NCI-H524 treated with DMSO at 0.1 percent for 48 hours (cell line): ENCODE results near the gene DOCK4.

Source experiments
- DNase-seq: peaks from one replicate; lab custom pipeline; 2025; lab: John Stamatoyannopoulos, UW

DOCK4 gene

DNA sequence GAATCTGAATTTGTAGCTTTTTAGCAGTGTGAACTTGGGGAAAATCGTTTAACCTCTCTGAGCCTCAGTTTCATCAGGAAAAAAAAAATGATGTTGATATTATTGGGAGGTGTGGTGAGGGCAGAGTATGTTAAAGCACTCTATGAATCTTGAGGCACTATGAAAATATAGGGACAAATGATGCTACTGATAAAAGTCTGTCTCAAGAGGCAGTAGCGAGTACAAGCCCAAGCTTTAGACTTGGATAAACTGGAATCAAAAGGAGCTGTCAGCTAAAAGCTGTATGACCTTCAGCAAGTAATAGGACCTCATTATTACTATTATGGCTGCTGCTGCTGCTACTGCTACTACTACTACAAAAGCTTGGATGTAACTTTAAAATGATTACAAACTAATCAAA is 8.7 kb upstream of the DOCK4 start:
- DNase-seq: no peak

DNA sequence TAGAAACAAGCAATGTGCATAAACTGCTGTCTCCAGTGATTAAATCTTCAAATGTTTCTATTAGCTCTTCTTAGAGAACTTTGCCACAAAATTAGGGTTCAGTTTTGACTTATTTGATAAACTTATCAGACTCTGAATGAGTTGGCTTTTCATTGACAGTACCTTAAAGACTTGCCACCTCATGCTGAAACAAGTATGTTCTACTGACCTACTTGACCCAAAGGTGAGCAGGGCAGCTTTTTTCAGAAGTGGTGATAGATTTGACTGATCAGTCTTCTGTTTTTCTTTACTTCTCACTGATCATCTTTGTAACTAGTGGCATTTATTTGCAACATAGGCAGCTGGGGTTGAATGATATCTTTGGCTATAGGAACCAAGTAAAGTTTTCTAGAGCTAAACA is 8.1 kb upstream of the DOCK4 start:
- DNase-seq: no peak

DNA sequence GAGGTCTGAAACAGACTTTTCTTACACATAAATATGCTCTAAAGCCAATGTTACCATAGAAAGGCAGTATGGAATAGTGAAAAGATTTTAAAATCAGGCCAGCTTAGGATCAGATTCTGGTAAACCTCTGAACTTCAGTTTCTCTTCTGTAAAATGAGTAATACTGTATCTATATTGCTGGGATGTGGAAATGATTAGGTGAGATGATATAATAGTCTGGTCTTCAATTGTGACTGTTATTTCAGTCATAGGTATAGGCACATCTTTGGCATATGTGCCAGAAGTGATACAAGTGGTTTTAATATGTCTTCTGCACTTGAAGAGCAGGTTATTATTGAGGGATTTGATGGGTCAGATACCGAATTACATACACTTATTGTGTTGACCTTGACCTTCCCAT is 7.5 kb upstream of the DOCK4 start:
- no peak for DNase-seq

DNA sequence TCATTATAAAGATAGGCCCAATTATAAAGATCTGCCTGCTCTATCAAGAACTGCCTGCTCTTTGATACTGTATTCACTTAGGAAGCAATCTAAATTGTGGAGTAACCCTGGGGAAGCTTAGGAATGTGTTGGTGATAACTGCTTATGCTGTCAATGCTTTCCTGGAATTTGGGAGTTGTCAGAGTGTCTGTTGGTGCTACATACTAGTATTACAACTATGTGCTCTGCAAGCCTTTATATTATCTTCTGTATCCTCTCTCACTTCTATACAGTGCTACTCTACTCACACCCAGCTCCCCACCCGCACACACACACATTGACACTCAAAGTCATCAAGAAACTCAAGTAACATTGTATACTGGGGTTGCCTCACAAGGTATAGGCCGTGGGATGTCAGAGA is 6.4 kb upstream of the DOCK4 start:
- DNase-seq: no peak

DNA sequence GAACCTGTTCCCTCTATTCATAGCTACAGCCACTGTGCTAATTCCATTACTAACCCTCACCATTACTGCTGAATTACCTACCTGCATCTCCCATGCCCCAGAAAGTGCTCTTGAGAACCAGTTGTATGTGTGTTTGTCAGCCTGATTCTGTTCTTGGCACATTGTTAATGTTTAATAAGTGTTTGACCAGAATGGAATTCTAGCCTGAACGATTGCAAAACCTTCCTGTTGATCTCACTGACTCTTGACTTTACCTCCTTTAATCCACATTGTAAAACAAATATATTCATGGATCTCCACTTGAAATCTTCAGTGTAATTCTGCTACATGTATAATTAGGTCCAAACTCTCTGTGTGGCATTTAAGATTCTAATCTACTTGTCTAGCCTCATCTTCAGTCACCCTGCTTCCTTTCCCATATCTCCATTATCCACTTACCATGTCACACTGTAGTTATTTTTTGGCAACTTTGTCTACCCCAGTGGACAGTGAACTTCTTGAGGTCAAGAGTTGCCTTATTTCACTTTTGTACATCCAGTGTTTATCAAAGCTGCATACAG is 5.2 kb upstream of the DOCK4 start:
- DNase-seq: no peak

DNA sequence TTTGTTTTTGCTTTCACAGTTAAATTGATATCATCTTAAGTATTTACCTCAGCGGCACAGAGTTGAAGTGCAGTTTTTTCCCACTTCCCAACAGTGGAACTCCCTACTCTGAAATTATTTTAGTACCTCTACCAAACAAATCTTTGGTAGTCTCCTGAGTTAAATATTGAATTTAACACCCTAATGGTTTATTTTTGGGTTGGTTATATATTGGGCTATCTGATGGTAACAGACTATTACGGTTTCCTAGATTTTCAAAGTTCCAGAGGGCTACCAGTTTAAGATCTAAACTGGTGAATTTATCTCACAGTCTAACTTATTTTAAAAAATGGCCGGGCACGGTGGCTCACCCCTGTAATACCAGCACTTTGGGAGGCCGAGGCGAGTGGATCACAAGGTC is 1.6 kb upstream of the DOCK4 start:
- no peak for DNase-seq

DNA sequence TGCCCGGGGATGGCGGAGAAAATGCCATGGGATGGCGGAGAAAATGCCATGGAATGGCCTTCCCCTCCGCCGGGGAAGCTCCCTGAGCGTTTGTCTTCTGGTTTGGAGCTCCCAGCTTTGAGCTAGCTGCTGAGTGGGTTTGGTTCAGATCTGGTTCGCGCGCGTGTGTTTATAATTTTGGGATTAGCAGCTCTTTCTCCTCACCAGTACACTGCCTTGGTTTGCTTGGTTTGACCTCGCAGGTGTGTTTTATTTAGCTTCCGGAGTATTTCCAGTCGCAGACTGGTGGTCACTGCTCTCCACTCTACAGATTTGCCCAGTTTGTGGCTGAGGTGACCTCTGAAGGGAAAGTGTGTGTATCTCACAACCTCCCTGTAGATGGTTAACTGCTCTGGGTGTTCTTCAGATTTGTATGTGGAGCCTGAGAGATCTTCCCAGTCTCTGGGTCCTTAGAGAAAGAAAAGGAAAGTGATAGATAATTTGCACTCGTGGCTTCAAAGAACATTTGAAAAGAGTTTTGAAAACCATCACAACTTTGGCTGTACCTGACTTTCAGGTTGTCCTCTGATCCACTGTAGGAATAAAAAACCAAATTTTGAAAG is 893 bp upstream of the DOCK4 start:
- no peak for DNase-seq

DNA sequence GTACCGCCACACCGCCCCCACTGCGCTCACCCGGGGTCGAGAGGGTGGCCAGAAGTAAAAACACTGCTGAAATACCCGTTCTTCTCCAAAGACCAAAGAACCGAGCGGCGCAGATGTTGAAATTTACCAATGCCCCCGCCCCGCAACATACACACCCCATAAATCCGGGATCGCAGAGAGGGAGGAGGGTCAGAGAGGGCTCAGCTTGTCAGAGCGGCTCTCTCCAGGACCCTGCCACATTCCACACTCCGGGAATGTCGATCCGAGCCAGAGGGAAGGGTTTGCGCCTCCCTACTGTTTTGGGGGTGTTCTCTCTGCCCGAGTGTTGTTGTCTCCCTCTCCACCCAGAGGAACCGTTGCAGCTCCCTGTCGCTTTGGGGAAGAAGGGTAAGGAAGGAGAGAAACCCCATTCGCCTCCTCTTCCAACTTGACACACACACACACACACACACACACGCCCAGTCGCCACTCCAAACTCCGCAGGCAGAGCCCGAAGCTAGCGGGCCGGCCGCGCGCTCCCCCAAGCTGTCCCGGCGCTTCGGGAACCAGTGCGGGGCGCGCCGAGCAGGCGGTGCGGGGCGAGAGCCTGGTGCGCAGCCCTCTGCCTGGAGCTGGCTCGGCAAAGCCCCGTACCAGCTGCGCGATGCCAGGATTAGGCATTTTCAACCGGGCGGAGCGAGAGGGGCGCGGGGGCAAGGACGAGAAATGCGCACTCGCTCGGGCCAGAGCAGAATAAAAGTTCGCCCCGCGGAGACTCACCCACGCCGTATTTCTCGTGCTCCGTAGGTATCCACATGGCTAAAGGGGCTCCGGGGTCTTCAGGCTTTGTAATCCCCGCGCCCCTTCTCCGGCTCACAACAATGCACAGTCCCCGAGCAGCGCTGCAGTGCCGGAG is 609 bp downstream of the DOCK4 start:
- no peak for DNase-seq

DNA sequence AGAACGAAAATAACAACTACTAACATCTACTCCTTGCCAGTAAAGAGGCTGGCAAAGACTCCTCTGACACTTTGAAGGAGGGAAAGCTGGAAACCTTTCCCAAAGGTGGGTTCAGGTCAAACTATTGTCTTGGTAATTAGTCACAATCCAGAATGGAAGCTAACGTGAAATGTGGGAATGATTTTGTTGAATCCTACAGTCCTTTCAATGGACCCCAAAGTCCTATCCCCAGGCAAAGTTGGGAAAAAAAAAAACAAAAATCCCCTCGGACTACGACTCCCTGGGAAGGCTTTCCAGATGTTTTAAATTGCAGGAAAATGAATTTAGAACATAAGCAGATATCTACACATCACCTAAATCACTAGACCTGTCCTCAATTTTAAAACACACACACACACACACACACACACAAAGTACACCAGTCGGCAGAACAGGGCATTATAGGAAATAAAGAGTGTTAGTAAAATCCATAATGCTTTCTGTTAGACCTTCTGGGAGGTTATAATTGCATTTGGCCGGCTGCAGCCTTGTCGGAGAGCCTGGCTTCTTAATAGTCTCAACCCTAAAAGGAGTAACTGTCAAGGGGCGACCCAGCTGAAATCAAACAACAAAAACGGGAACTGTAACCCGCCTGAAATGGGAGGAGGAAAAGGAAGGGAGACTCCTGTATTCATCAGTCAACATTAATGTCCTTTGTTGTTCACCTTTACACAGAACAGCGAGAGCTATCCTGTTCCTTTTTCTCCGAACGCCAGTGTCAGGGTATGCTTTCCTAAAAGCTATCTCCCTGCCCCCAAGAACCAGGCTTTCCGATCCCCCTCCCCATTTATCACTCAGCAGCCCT is 1.5 kb downstream of the DOCK4 start:
- DNase-seq: no peak

DNA sequence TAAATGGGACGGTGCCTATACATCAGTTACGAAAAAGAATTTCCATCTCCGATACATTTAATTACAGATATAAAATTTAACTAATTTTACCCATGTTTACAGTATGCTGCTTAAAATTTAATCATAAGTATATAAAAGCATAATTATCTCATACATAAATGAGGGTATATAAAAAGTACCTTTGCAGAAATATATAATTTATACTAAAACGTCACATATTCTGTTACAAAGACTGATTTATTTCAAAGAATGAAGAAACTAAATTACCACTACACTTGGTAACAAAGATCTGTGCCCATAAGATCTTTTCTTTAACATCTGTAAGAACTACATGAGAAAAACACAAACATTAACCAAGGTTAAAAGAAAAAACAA is 2.8 kb downstream of the DOCK4 start:
- DNase-seq: no peak

DNA sequence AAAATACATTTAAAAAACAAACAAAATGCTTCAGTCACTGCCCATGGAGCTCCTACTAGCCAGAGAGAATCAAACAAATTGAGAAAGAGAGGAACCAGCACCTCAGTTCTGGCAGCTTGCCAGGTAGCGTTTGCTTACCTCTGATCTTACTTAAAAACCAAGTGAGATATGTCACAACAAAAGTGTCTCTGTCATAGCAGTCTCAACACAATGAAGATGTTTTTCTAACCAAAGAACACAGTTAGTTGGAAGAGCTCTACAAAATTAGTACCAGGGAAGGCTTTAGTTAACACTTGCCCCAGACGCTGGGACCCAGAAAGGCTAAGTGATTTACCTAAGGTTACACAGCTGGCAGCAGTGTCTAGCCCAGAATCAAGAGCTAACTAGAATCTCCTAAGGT is 3.4 kb downstream of the DOCK4 start:
- no peak for DNase-seq

DNA sequence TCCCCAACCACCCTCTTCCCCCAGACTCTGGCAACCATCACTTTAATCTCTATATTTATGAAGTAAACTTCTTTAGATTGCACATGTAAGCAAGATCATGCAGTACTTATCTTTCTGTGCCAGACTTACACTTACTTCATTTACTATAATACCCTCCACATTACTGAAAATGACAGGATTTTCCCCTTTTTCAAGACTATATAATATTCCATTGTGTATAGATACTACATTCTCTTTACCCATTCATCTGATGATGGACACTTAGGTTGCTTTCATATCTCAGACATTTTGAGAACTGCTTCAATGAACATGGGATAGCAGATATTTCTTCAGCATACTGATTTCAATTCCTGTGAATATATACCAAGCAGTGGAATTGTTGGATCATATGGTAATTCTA is 4.4 kb downstream of the DOCK4 start:
- DNase-seq: no peak

DNA sequence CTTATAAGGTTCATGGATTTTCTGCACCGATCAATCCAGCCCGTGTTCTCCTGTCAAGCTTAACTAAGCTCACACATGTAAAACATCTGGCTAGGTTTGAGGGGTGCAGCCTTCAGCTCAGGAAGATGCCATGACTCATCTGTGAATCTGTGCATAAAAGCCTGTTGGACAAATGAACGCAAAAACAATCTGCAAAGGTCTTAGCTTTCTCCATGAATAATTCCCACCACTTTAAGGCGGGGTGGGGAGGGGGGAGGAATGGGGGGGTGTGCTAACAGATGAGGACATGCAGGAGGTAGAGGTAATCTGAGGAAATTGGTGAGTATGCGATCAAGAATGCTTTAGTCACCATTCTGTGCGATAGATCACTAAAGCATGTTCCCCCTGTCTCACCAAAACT is 4.8 kb downstream of the DOCK4 start:
- no peak for DNase-seq

DNA sequence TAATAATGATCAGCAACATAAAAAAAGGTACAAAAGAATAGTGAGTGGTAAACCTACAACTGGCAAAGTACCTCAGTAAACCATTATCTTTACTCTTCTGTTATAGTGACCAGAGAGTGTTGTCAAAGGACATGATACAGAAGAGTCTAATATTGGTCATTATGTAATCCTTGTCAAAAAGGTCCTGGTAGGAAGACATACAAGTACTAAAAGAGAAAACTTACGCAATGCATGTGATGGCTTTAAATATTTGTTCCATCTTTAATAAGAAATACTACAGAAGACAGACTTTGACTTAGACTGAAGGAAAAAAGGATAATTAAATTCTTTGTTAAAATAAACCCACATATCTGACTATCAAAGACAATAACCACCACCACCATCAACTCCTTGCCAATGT is 6.5 kb downstream of the DOCK4 start:
- no peak for DNase-seq

DNA sequence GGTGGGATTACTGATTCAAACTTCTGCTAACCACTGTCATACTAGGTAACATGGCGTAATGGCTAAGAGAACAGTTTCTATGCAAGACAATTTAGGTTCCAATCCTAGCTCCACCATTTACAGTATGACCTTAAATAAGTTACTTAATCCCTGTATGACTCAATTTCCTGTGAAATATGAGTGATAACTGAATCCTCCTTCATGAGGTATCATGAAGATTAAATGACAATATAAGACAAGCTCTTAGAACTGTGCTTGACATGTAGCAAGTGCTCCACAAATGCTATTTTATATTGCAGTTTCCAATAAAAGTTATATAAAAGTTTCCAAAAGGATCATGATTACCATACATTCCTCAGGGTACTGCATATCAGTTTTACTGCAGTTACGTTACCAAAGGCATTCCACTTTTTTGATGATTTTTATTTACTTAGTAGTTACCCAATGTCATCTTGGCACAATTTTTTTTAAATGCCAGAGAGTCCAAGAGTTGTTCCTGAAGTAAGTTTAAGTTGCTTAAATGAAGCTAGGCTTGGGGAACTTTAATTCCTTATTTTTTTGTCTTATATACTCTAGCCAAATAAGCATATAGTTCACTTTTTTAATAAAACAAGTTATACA is 7.1 kb downstream of the DOCK4 start:
- no peak for DNase-seq

DNA sequence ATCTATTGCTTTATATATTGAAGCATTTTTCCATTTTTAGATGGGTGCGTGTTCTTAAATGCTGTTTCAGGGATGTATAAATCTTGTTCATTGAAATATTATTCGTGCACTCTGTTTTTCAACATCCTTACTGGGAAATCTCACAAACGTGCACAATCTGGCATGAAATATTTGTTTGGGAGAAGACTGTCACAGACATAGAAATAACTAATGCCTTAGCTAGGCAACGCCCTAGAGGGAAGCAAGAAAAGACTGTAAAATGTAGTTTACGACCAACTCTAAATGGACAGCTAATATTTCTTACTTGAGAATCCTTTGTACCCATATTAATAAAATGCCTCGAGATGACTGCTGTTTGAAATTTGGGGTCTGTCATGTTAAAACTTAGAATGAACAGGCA is 8.9 kb downstream of the DOCK4 start:
- no peak for DNase-seq

DNA sequence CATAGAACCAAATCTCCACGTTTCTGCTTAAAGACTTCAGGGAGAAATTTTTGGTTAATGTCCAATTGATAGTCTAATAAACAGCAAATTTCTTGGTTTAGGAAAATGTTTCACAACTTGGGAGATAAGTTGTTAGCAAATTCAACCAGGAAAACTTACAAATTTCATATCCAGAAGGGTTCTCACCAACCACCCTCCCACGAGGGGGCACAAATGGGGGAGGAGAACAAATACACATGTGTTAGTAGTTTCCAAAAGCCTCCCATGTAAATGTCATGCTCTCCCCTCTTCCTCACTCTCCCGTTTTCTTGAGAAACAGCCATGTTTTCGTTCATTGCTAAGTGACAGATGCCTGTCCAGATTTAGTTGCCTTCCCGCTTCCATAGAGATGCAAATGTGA is 10.5 kb downstream of the DOCK4 start:
- no peak for DNase-seq

DNA sequence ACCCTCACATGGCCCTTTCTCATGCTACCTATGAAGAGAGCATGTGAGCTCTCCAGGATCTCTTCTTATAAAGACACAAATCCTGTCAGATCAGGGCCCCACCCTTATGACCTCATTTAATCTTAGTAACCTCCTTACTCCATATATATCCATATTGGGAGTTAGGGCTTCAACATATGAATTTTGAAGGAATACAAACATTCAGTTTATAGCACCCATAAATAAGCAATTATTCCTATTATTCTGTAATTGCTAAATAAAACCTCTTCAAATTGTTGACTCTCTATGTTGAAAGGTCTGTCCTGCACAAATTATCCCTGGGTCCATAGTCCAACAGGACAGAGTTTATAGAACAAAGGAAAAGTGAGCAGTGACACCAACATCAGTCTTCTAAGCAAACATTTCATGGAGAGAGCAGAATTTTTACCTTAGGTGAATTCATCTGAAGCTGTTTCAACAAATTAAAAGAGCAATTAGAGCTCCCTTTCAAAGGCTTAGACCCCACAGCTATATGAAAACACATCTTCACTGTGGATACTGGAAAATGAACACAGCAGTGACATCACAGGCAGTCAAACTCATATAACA is 12.2 kb downstream of the DOCK4 start:
- DNase-seq: no peak

DNA sequence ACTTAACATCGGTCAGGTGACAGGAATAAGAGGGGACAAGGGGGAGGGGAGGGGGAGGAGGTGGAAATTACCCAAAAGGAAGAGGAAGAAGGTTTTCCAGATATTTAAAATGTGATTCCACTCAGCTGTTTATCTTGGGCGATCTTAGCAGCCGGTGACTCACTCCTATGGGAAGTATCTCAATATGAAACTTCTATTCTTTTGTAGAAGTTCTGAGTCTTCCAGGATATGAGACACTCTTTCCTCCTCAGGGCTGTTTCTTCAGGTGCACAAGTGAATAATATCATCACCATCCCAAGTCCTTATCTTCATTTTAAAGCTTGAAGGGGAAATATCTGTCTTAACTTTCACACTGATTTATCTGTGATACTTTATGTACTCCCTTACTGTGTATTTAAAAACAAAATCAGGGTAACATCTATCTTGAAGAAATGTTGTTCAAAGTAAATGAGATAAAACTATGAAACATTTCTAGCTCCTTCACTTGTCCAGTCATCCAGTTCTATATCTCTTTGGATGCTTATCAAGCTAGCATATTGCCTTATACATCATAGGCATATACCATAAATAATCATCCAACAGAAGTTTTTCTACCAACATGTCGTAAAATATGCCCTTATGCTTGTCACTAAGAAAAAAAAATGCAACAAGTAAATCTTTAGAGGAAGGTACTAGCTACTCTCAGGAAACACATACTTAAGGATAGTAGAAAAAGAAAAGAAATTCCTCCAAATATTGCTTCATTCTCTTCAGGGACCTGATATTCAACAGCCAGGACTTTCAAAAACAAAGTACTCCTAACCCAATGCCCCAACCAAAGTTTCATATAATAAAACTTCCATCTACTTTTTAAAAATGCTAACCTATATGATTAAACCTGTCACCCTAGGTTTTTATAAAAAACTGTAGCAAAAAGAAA is 13.7 kb downstream of the DOCK4 start:
- DNase-seq: no peak

DNA sequence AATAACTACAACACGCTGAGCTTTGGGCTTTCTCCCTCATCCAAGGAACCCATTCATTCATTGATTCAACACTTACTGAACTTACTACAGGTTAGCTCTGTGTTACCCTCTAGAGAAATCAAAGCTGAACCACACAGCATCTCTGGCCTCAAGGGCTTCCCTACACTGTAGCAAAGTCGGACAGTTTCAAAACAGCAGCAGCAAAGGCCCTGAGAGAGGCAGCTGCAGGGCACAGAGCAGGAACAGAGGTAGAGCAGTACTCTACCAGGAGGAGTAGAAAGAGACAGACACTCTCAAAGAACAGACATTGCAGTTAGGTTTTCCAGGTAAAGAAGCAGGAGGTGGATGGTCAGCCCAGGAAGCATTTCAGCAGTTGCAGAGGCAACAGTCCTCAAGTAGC is 16.1 kb downstream of the DOCK4 start:
- DNase-seq: no peak

DNA sequence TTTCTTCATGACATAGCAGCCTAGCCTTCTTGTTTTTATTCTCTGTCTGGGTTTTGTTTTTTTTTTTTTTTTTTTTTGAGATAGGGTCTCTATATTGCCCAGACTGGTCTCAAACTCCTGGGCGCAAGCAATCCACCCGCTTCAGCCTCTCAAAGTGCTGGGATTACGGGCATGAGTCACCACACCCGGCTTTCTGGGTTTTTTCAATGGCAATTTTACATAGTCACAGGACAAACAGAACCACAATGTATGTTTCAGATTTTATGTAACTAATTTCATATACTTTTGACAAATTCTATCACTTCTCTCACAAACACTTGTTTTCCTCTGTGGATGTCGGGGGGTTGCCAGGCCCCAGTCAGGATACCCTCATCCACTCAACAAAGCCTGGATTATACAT is 16.5 kb downstream of the DOCK4 start:
- DNase-seq: no peak
